Measurements from ENCODE around the gene CHRNA1. TPM values are rescaled to one million over a fixed set of nuclear protein-coding genes. Genes with fewer than 3 reads are reported as not detected.

The CHRNA1 gene
- total RNA-seq, result under 1 TPM; under 0.01 to 0.34 TPM

DNA sequence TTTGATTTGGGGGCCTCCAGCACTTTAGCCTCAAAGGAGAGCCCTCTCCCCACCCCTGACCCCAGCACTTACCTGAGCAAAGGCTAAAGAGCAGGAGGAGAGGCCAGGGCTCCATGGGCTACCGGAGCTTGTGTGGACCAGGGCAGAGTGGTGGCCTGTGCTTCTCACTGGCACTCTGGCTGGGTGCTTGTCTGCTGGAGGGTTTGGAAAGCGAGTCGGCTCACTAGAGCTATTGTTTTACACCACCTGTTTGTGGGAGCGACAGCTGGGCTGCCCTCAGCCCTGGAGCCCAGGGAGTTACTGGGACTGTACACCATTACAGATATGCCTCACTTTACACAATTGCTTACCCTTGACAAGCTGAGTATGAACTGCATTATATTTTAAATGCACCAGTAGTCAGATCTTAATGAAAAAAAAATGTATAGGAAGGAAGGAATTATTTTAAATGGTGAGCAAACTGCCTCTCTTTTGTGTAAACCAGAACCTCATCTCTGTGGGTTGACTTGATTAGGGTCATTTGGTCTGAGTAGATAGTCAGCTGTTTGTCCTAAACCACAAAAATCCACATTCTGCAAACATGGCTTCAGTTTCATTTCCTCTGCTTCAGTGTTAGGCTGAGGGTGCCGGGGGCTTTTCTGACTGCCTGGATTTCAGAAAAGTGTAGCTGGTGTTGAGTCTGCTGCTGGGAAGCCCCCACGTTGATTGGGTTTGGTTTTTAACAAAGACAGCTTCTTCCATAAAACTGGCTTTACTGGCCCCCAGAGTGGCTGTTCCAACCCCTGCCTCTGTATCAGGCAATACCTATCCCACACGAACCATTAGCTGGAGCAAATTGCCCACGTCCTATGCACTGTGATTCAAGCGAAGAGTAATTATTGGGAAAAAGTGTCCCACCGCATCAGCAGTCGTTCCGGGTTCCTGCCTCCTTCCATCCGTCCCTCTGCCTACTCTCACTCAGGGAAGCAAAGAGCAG is at the start of gene CHRNA1:
TSS of gene CHRNA1 (minus strand) at position 193 of the 976 bp plus-strand sequence. CDS start at position 115, 78 bp downstream.

Other genes starting within 250 kb of the CHRNA1 start
- 10 to 100 TPM; 18.9 to 50.6 TPM for gene WIPF1, start 166.7 kb downstream of the CHRNA1 start, total RNA-seq
- 10 to 100 TPM in 1 of 2 donors, 1 to 10 TPM in 1; 8.3 to 15.5 TPM for gene CHN1, start 240.9 kb upstream of the CHRNA1 start, total RNA-seq

All from melanocyte of skin (primary cell).